Stromal cell of bone marrow (primary cell): ENCODE results near the gene PARG.
"Not testable (repeated sequence)": the region's sequence is repeated elsewhere in the genome, so short reads cannot be mapped to it uniquely, and the experiment has no call there.

ENCODE experiments used
- DNase-seq: peaks from one replicate; pipeline ENCODE4 v3.0.0-alpha.2; 2012; ENCODE audit warnings: low read depth

The PARG gene

DNA sequence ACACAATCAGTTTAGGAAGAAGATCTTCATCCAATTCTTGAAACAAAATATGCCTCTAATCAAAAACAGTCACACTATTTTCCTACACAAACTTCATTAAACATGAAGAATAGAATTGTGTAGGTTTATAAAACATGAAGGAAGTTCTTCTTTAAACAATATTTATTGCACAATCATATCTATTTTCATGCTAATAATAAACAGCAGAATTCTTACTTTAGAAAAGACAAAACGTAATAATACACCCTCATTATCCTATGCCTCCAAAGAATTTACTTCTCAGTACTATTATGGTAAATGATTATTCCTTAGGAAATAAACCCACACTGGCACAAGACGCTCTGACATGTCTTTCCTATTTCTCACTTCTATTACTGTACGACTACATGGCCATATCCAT, 41.4 kb downstream of the PARG start:
- not testable (repeated sequence) for DNase-seq

DNA sequence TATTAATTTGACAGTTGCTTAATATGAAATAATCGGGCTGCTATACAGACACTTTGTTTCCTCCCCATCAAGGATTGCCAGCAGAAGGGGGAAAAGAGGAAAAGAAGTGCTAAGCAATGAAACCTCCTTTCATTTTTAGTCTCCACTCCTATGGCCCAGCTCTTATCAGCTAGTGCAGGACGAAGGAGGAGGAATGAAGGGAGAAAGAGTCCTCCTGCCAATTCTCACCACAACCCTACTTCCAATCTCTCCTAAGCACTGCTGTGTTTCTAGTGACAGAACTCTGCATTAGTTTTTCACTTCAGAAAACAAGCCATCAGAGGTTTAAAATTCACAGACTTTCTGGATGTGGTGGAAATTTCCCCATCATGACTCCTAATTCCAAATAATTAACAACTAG, 41.8 kb downstream of the PARG start:
- not testable (repeated sequence) for DNase-seq

DNA sequence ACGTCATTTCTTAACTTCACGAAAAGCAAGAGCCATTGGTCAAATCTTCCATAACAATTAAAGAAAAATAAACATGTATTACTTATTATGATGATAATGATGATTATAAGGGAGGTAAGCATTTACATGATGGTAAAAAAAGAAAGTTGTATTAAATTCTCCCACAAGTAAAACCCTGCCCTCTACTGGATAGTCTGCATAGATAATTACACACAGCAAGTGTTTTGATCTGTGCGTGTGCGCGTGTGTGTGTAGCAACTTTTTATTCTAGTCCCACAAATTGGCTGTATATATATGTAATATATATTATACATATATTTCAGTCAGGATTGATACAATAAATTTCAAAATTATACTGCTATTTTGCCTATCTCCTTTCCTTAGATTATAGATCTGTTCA, 51.8 kb downstream of the PARG start:
- DNase-seq: not testable (repeated sequence)

DNA sequence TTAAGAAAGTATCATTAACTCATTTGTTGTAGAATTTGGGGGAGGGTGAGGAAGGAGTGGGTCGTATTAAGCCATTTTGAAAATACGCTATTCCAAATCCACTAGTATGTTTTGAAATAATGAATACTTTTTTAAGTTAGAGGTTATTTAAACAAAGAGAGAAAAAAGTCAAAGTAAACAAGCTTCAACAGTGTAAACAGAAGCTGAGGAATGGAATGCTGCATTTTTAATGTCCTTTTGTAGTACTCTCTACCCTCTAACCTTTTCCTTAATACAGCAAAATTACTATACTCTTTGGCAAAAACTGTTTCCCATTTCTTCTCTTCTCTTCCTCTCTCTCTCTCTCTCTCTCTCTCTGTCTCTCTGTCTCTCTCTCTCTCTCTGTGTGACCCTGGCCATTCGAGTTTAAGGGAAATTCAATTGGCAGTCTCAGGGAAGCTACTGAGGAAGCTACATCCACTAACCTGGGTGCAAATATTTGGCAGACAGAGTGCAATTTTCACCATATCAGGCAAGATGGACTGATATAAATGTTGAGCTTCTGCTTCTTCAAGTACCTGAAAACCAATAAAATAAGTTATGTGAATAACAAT, 57.0 kb downstream of the PARG start:
- not testable (repeated sequence) for DNase-seq

DNA sequence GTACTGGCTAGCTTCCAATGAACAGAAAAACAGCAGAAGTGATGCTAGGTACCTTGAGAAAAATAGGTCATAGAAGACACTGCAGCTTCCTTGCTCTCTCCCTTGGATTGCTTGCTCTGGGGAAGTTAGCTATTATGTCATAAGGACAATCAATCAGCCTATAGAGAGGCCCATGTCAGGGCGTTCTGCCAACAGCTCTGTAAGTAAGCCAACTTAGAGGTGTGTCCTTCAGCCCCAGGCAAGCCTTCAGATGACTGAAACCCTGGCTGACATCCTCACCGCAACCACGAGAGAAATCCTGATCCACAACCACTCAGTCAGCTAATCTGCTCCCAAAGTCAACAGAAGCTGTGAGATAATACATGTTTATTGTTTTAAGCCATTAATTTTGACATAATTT, 58.0 kb downstream of the PARG start:
- not testable (repeated sequence) for DNase-seq

DNA sequence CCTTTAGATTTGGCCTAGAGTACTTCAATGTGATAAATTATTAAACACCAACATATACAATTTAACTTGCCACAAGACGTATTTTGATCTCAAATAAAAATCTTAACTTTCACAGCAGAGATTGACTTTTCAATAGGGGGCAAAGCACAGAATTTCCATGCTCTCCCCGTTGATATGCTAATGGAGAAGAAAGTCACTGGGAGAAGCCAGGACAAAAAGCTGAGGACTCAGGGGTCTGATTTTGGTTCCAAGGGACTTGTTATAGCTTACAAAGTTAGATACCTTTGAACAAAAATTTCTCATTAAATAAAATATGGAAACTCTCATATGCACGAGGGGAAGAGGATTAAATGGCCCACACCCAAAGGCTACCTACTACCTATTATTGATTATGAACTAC, 59.5 kb downstream of the PARG start:
- DNase-seq: not testable (repeated sequence)

DNA sequence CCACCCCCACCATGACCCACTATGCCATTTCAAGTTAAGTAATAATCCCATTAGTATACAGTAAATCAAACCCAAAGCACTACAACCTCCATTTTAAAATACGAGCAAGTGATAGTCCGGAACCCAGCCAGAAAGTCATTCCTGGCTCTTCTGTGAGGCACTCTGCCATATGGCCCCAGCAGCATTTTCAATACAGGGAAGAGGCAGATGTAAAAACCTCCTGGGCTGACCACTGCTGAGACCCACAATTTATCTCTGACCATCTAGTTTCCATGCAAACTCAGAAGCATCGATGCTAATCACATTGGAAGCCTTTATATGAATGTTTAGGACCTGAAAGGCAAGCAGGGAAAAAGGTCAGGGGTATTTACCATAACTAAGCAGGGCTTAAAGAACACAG, 69.1 kb downstream of the PARG start:
- not testable (repeated sequence) for DNase-seq

DNA sequence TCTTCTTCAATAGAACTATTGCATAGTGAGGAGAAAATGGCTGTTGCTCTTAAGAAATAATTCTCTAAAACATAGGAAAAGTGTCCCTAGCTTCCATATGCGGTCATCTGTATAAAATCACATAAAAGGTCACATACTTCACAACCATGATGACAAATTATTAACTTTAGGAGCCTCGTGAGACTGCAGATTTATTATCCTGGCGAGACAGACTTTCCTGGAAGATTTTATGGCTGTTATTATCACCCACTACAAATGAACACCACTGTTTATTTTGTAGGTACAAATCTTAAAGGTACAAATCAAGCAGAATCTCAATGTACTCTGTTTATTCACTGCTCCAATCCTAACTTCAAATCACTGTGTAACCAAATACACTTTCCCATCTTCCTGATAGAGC, 70.4 kb downstream of the PARG start:
- not testable (repeated sequence) for DNase-seq

DNA sequence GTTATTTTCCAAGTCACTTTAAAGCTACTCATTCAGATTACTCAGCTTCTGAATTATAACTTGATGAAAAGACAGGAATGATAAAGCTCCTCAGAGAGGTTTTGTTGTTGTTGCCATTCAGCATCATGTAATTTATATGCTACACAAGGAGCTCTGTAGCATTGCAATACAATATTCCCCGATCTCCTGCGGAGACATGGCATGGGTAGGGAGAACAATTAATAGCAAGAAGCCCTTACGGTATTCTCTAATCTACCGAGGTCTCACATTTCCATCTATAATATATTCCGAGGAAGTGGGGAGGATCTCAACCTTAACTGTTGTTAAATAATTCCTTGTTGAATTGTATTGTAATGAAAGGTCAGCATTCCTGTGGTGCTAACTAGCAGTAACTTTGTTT, 81.9 kb downstream of the PARG start:
- not testable (repeated sequence) for DNase-seq

DNA sequence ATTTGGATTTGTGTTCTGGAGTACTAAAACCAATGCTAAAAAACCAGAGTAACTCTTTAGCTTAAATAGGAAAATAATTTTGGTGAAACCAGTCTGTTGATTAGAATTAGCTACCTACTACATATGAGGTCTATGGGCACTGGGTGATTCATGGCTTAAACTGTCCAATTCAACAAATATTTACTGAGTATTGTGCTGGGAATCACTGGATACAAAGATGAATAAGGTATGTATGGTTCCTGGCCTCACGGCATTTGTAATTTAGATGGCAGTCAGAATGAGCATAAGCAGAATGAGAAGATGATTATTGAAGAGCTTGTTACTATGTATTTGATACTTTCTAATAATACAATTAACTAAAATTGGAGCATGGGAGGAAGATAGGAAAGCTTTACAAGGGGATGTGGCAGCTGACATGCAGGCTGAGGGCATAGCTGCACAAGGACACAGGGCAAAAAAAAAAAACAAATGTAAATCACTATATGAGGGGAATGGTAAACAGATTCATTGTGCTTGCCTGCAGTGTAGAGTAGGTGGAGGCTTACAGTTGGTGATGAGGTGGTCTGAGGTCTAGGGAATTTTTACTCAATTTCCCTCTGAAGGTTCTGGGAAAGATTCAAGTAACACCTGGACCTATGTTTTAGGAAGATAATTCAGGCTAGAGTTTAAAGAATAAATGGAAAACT, 83.0 kb downstream of the PARG start:
- not testable (repeated sequence) for DNase-seq

DNA sequence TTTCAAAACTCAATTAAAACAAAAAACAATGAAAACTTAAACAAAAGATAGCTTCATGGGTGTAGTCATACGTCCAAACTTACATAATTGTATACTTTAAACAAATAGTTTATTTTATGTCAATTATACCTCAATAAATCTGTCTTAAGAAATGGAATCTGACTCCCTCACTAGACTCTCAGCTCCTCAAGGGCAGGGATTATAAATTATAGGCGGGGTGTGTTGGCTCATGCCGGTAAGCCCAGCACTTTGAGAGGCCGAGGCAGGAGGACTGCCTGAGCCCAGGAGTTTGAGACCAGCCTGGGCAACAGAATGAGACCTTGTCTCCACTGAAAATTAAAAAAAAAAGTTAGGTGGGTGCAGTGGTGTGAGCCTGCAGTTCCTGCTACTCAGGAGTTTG, 92.3 kb downstream of the PARG start:
- not testable (repeated sequence) for DNase-seq

DNA sequence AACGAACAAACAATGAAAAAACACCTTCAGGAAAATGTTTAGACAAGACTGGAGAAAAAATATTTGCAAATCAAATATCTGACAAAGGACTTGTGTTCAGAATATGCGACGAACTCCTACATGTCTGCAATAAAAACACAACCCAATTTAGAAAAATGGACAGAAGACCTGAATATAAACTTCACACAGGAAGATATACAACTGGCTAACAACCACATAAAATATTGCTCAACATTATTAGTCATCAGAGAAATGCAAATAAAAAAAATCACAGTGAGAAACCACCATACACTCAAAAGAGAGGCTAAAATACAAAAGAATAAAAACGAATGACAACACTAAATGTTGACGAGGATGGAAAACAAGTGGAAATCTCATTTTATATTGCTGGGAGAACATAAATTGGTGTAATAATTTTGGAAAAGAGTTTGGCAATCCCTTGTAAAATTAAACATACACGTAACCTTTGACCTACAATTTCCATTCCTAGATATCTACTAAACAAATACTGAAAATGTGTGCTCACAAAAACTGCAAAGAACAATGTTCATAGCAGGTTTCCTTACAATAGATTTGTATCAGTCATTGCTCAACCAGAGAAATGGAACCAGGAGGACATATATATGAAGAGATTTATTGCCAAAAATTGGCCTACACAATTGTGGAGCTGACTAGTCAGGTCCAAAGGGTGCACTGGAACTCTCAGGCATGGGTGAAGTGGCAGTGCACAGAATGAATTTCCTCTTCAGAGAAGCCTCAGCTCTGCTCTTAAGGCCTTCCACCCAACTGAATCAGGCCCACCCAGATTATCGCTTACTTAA, 96.8 kb downstream of the PARG start:
- DNase-seq: no peak

DNA sequence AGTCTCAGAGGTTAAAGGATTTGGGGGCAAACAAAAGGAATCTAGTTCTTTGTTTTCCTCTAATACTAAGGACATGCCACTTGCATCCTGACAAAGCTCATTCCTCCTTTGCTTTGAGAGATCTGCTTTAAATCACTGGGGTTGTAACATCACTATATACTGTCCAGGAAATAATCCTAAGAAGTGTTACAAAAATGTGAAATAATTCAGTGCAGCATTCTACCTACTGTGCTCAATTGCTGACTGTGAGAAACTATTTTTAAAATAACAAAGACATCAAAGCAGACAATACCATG, 99.5 kb downstream of the PARG start:
- not testable (repeated sequence) for DNase-seq

DNA sequence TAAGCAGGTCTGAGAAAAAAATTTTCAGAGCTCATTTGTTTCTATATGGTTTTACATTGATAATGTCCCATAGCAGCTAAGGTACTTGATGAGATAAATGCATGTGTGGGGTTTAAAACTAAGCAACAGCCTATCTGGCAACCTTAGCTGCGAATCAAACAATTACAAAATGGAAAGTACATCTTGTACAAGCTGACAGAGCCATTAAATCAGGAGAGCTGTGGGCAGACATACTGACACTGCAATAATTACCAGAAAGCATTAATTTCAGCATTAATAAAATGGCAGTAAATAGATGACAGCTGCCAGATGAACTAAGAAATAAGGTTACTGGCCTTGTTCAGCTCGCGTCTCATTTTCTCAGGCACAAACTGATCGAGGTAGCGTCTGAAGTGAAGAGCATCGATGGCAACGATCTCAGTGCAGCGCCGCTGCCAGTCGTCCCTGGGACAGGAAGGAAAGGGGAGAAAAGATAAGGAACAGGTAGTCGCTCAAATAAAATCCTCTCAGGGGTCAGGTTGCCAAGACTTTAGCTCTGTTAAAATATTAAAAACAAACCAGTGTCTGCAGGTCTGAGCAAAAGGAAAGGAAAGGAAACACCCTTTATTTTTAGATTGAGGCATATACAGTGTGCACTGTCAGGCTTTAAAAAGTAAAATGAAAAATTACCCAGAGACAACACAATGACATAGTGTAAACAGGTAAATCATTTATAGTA, 100.1 kb downstream of the PARG start:
- DNase-seq: no peak

DNA sequence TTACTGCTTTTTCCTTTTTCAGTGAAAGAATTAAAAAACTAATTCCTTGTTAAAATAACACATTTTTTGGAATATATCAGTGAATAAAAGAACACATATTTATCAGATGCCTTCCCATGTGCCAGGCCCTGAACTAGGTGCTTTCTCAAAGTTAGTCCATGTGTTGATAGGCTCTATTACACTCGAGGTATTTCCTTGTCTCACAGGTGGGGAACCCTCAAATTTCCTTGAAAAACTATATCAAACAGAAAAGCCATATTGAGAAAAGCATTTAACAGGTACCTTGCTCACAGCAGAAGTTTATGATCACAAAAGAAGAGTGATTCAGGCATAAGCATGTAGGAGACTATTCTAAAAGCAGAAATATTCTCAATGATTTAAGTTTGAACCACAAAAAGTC, 104.1 kb downstream of the PARG start:
- no peak for DNase-seq

DNA sequence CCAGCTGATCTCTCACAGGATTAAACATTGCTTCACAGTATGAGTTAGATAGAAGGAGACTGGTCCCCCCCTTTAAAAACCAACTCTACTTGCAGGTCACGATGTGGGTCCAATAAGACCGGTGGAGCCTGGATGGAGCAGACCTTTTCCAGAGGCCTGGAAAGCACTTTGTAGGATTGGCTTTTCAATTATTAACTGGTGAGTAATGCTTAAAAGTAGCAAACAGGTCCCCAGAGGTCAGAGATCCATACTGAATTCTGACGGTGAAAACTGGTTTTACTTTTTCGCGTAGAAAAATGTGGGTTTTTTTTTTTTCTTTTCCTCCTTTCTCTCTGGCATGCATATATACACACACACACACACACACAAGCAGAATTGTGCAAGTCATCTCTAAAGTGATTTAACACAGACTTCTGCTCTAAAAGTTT, 104.8 kb downstream of the PARG start:
- no peak for DNase-seq

DNA sequence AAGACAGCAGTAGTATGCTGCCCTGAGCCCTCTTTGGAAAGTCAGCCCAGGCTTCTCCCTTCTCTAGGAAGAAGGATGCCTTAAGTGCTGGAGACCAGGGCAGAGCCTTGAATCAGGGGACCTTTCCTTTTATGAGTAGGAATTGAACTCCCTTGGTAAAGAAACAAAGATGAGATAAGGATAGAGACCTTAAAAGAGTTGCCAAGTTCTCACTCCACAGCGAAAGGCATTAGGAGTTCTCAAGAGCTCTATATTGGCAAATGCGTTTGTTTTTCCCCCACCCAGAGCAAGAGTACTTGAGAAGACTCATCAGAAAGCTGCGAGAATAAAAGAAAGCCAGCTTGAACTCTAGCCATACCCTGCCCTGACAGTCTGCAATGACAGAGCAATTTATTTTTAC, 106.9 kb downstream of the PARG start:
- DNase-seq: no peak

DNA sequence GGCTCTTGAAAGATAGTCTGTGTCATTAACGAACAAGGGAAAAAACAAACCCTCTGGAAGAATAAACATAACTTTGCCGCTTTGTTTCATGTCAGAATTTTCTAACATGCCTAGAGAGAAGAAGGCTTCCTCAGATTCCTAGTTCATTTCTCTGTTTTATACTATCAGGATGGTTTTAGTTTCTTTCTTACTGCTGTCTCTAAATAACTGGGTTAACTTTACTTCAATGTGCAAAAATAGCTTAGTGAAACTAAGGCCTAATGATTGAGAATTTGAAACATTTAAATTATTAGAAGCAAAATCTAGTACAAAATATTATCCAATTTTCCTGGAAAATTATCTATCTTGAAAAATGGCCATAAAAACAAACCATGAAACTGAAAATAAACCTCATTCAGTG, 107.6 kb downstream of the PARG start:
- no peak for DNase-seq

DNA sequence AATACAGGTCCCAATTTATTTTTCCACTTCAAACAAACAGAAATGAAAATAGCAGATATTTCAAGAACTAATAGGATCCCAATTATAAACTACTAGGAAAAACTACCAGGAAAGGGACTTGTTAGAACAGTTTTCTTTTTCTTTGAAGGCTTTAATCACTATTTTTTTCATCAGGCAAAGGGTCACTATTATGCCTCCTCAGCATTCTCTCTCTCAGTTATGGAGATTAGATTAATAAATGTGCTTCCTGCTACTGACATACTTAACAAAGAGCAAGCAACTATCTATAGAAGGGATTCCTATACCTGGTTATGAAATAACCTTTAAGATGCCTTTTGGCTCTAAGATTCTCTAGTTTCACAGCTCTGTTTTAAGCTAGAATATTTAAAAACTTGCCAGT, 108.7 kb downstream of the PARG start:
- DNase-seq: no peak

DNA sequence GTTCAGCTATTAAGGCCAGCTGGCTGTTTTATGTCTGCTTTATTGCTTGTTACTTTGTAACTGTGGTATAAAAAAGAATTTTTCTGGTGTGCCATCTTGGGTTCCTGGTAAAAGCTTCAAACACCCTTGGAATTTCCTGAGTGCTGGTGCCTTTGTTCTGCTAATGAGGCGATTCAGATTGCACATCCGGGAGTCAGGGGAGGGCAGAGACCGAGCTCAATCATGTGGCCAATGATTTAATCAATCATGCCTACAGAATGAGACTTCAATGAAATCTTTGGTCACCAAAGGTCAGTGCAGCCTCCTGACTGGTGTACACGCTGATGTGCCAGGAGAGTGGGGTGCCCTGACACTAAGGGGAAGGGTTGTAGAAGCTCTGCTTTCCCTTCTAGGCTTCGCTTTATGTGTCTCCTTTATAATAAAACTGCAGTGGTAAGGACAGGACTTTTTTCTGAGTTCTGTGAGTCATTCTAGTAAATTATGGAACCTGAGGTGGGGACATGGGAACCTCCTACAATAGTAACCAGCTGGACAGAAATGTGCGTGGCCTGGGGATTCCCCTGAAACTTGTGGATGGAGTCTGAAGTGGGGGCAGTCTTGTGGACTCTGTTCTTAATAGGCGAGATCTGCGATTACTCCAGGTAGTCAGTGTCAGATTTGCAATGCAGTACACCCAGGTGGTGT, 110.3 kb downstream of the PARG start:
- no peak for DNase-seq

DNA sequence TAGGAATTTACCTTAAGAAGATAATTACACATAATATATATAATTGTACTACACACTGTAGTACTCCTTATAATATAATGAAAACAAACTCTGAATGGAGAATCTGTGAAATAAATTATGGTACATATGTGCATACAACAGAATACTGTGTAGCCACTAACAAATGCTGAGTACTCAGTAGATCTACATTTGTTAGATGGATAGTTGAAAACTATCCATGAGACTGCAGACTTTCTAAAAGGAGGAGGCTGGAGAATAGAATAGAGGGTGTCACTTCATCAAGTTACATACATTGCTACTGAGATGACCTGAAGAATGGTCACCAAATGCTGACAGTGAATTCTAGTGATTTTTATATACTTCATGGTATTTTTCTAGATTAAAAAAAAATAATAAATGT, 111.0 kb downstream of the PARG start:
- no peak for DNase-seq

DNA sequence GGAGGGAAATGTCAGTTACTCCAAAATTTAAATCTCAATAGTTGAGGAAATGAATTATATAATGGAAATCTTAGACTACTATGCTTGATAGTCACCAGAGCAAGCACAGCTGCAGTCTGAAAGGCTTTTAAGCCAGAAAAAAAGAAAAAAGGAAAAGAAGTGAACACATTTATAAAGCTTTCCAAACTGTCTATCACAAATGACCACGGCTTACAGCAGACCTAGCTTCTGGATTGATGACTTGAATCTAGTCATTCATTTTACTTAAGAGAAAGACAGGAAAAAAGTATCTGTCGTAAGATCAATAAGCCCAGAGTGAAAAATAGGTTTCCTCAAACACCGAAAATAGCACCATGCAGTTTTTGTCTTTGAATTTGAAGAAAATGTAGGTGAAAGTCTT, 111.8 kb downstream of the PARG start:
- no peak for DNase-seq
